Activated T-helper 1 cell treated with Interleukin-2 at 50 U/mL for 16 hours (primary cell): Measurements from ENCODE around the gene MLC1.
"Not testable (repeated sequence)": the region's sequence is repeated elsewhere in the genome, so short reads cannot be mapped to it uniquely, and the experiment has no call there.

Source experiments
- DNase-seq: peaks from one replicate; pipeline ENCODE4 v3.0.0-alpha.2; 2020; ENCODE audit warnings: low read depth

MLC1 gene

GRCh38 chr22:50102946-50103345 lies 17.7 kb upstream of the MLC1 start:
- DNase-seq, result no peak

DNA sequence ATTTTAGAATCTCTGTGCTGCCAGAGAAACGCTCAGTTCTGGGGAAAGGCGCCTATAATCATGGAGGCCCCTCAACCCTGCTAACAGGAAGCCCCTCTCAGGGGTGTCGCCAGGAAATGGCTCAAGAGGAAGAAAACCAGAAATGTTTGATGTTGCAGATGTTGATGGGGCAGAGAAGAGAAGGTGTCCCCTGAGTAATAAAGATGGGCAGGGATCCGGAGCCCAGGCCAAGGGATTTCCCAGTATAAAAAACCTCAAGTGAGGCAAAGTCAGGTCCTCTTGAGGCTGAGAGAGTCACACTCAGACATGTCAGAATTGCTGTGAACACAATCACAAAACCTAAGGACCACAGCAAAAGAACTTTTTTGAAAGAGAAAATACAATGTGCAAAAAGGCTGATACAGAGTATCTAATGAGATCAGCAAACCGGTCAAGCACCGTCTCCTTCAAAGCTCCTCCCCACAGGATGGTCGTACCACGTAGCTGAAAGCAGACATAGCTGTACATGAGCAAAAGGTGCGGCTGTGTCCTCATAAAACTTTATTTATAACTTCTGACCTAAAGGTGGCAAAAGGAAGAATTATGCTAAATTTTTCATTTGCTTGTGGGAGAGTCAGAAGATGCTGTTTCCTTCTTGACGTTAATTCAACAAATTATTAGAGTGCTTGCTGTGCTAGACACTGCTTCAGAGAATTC lies 16.8 kb upstream of the MLC1 start:
- DNase-seq, result no peak

GRCh38 chr22:50098052-50098451 lies 12.8 kb upstream of the MLC1 start:
- no peak for DNase-seq

- DNase-seq, result no peak
Observed at GRCh38 chr22:50092342-50092741, 7.1 kb upstream of the MLC1 start.

DNA sequence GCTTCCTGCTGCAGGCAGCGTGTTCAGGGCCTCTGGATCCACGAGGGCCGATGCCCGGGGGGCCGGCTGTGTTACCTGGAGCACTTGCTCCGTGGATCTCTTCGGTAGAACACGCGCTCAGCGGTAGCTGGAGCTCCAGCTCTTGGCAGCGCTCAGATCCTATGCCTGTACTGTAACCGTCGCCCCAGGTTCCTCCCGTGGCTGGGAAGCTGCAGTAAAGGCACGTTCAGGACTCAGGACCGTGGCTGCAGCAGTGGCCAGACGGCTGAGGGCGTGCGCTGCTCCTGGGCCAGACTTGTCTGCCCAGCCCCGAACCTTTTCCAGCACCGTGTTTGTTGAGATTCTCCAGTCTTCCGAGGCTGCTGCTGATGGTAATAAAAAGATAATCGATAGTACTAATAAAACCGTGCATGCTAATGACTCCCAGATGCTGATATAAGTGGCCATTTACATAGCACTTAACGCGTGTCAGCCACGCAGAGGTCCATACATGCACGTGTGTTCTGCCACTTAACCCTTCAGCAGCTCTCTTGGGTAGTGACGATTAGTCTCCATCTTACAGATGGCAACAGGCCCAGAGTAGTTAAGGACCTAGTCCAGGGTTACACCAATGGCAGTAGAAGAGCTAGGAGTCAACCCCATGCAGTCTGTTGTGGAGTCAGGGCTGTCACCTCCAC lies 6.0 kb upstream of the MLC1 start:
- DNase-seq, result no peak

GRCh38 chr22:50090412-50090714 lies 5.1 kb upstream of the MLC1 start:
- DNase-seq, result no peak

GRCh38 chr22:50089682-50090411 lies 4.6 kb upstream of the MLC1 start, which contains the start of gene MOV10L1:
MOV10L1 (plus strand) TSS chr22:50090006; CDS start chr22:50090089, 83 bp downstream.
- DNase-seq, result no peak

GRCh38 chr22:50089231-50089630 lies 4.0 kb upstream of the MLC1 start:
- DNase-seq, result no peak

GRCh38 chr22:50088096-50088495 lies 2.9 kb upstream of the MLC1 start:
- DNase-seq, result no peak

- DNase-seq, result no peak
Observed at GRCh38 chr22:50087646-50088045, 2.4 kb upstream of the MLC1 start.

- DNase-seq, result not testable (repeated sequence)
Observed at GRCh38 chr22:50086975-50087374, 1.7 kb upstream of the MLC1 start.

DNA sequence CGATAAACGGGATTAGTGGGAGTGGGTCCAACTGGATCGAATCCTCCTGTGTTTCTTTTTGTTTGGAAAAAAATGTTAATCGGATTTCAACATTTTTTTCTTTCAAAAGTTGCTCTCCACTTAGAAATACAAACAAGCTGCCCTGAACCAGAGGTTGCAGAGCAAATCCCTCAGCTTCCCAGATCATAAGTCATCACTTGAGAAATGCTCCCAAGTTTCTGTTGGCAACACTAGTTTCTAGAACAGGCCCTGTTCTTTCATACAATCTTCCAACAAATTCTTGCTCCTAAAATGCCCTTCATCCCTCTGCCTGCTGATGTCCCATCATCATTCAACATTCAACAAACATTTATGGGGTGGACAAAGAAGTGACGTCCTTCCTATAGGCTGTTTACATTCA lies 1.3 kb upstream of the MLC1 start:
- no peak for DNase-seq

DNA sequence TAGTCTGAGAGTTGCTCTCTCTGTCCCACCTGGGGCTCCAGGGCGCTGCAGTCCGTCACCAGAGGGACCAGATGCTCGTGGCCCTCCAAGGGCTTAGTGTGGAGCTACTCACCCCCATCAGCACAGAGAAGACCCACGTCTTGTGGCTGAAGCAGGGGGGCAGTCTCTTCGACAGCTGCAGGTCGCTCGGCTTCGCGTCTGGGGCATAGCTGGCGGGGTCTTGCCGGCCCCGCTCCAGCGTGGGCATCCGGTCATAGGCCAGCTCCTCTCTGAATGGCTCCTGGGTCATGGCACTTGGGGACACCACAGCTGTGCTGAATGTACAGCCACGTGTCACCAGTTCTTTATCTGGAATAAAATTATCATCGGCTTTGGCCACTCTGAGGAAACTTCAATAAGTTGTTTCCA lies 608 bp downstream of the MLC1 start:
- no peak for DNase-seq

- no peak for DNase-seq
Observed at GRCh38 chr22:50084080-50084477, 1.1 kb downstream of the MLC1 start.

- no peak for DNase-seq
Observed at GRCh38 chr22:50083462-50084079, 1.7 kb downstream of the MLC1 start.

DNA sequence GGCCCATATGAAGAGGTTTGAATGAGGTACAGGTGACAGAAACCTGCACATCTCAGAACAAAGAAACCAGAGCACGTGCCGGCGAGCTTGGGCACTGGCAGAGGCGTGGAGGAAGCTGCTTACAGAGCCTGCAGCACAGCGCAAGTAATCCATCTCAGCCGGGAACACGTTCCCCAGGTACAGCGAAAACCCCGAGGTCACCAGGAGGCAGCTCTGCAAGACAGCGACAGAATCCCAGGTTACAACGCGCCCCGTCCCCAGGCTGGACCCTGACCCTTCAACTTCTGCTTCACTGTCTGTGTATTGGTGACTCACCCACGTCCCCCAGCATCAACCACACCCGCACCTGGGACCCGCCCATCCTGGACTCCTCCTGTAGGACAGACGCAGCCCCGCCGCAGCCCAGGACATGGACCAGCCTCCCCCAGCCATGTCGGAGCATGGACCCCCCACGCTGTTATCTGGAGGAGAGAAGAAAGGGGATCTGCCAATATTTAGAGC lies 2.2 kb downstream of the MLC1 start:
- no peak for DNase-seq

GRCh38 chr22:50082197-50082715 lies 3.0 kb downstream of the MLC1 start:
- no peak for DNase-seq

- no peak for DNase-seq
Observed at GRCh38 chr22:50081426-50082196, 3.6 kb downstream of the MLC1 start.

GRCh38 chr22:50080077-50080465 lies 5.2 kb downstream of the MLC1 start:
- no peak for DNase-seq

DNA sequence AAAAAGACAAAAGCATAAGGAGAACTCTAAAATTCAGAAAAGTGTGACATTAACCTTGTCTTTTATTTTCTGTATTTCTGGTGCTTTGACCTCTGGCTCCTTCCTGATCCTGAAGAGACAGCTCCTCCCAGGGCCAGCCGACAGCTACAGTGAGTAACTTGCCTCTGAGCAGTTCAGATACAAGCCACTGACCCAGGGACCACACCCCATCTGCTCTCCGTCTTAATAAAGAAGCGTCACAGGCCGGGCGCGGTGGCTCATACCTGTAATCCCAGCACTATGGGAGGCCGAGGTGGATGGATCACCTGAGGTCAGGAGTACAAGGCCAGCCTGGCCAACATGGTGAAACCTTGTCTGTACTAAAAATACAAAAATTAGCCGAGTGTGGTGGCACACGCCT lies 6.5 kb downstream of the MLC1 start:
- DNase-seq, result no peak

DNA sequence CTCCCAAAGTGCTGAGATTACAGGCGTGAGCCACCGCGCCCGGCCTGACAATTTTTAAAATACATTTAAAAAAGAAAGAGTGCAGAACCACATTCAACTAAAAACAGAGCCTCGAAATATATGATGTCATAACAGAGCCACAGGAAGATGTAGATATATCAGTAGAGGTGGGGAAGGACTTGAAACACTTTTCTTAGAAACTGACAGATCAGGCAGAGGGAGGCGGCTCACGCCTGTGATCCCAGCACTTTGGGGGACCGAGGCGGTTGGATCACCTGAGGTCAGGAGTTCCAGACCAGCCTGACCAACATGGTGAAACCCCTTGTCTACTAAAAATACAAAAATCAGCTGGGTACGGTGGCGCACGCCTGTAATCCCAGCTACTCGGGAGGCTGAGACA lies 7.0 kb downstream of the MLC1 start:
- no peak for DNase-seq
